Subcutaneous abdominal adipose tissue (tissue), 5 donors: ENCODE measurements around the gene KCNQ4.

ENCODE experiments used
- H3K27ac ChIP-seq: one replicate; pipeline ENCODE4 v1.7.0; 2013; ENCODE audit warnings: low read depth, mild to moderate bottlenecking, inconsistent platforms, low read length, moderate library complexity
- H3K27me3 ChIP-seq, 5 donors: one replicate each; pipeline ENCODE4 v1.7.0; 2013; ENCODE audit warnings: low read length in 5 of 5, inconsistent platforms in 1 of 5; ENCODE audit not compliant: control insufficient read depth in 5 of 5, insufficient read depth in 4 of 5
- H3K36me3 ChIP-seq, 5 donors: one replicate each; pipeline ENCODE4 v1.7.0; 2013; ENCODE audit warnings: low read length in 5 of 5; ENCODE audit not compliant: control insufficient read depth in 5 of 5, insufficient read depth in 5 of 5
- H3K4me1 ChIP-seq, 5 donors: one replicate each; pipeline ENCODE4 v1.7.0; 2013; ENCODE audit warnings: low read length in 5 of 5, mild to moderate bottlenecking in 3 of 5, moderate library complexity in 1 of 5; ENCODE audit not compliant: control insufficient read depth in 5 of 5, insufficient read depth in 5 of 5
- H3K4me3 ChIP-seq, 5 donors: one replicate each; pipeline ENCODE4 v1.7.0; 2013; ENCODE audit warnings: low read length in 5 of 5, low read depth in 1 of 5
- H3K9ac ChIP-seq, 5 donors: one replicate each; pipeline ENCODE4 v1.7.0; 2013; ENCODE audit warnings: low read length in 5 of 5, mild to moderate bottlenecking in 4 of 5, moderate library complexity in 3 of 5
- H3K9me3 ChIP-seq, 5 donors: one replicate each; pipeline ENCODE4 v1.7.0; 2013; ENCODE audit warnings: low read length in 5 of 5; ENCODE audit not compliant: control insufficient read depth in 5 of 5
- donor health status: healthy.
- donor health status: healthy.
- donor health status: healthy.
- donor health status: healthy.
- donor health status: healthy.

The KCNQ4 gene

DNA sequence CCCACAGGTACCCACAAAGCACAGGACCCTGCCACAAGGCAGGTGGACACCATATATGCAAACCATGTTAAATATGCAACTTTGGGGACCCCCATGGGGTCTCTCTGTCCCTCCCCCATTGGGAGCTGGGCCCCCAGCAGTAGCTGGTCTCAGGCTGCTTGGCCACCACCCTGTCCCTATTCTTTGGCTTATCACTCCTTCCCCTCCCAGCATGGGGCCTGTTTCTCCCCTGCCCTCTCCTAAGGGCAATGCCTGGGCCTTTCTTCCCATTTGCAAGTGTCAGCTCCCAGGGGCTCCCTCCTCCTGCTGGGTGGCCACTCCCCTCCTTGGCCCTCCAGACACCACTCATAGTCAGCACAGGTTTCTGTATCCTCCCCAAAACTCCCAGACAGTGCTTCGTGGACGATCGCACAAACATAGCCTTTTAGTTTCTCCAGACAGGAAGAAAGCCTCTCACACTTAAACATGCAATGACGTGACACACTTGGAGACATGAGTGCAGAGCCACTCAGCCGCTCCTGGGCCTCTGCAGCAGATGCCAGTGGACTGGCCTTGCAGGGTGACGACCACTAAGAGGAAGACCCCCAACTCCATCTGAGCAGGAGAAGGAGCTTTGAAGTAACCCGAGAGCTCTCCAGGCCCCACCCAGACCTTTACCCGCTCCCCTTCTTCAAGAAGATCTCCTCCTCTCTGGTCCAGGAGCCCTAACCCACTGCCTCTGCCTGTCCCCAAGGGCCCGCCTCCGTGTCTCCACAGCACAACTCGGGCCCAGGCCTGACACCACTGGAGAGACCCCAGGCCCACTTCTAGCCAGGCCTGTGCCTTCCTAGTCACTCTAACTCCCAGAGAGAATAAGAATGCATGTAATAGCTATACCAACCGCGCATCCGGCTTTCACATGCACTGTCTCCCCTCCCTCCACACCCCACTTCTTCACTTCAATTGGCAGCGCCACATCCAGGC, 55.7 kb downstream of the KCNQ4 start:
- H3K4me3 ChIP-seq: no peak overlapping the region
- H3K36me3 ChIP-seq: peaks cover 0 to 3% (median 0%) of the 10 kb centered on the region in 5 donors
- H3K27me3 ChIP-seq: peaks cover 0 to 7% (median 2%) of the 10 kb centered on the region in 5 donors
- no peak overlapping the region for H3K9ac ChIP-seq
- peaks cover 0 to 5% (median 2%) of the 10 kb centered on the region in 5 donors for H3K9me3 ChIP-seq
- no peak overlapping the region for H3K27ac ChIP-seq
- H3K4me1 ChIP-seq: no peaks in the 10 kb centered on the region

DNA sequence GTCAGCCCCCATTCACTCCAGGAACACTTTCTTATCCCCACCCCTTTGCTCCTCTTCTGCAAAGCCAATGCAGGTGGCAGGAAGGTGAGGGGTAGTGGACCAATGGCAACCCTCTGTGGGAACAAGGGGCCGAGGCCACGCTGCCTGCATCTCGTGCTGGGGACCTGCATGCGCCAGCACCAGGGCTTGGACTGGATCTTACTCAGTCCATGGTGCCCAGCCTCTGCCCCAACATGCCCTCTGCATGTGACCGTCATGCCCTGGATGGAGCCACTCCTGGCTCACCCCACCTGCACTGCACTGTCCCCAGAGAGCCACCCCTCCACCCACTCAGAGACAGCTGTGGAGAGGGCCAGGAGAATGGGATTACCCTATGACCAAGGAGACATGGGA, 56.4 kb downstream of the KCNQ4 start:
- Histone ChIP-seq H3K9ac (no peak overlapping the region), H3K9me3 (peaks cover 0 to 5% (median 2%) of the 10 kb centered on the region in 5 donors), H3K4me3 (no peak overlapping the region), H3K36me3 (peaks cover 0 to under 1% (median 0%) of the 10 kb centered on the region in 5 donors), H3K4me1 (no peaks in the 10 kb centered on the region), H3K27ac (no peak overlapping the region), H3K27me3 (peaks cover 0 to 7% (median 2%) of the 10 kb centered on the region in 5 donors)

DNA sequence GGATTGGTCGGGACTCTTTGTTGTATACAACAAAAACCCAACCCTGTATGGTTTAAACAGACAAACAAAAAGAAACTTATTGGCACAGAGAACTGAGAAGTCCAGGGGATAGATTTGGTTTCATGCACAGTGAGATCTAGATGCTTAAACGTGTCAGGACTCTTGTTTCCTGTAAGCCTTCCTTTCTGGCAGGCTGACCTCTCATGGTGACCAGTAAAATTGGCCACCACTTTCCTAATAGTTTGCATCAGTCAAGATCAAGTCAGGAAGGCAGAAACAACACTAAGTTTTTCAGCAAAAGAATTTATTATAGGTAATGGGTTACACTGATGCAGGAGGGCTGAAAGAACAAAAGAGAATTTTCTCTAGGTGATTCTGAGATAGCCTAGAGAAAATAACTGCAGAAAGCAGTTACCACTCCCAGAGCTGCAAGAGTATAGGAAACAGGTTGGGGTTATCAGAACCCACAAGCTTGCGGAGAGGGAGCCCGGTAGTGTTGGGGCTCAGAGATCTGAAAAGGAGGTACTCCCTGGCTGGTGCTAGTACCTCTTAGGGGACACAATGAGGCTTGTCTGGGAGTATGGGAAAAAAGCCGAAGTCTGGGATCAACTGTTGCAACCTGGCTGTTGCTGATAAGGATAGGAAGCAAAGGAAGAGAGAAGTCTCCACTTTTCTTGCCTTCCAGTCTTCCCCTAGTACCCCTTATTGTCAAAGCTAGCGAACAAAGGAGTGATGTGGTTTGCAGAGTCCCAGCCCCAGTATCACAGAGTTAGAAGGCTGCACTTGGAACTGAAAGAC, 57.1 kb downstream of the KCNQ4 start:
- no peak overlapping the region for H3K4me3 ChIP-seq
- H3K36me3 ChIP-seq: no peaks in the 10 kb centered on the region
- no peaks in the 10 kb centered on the region for H3K4me1 ChIP-seq
- H3K27ac ChIP-seq: no peak overlapping the region
- H3K9me3 ChIP-seq: peaks cover 0 to 5% (median 2%) of the 10 kb centered on the region in 5 donors
- peaks cover 0 to 7% (median 2%) of the 10 kb centered on the region in 5 donors for H3K27me3 ChIP-seq
- no peak overlapping the region for H3K9ac ChIP-seq

DNA sequence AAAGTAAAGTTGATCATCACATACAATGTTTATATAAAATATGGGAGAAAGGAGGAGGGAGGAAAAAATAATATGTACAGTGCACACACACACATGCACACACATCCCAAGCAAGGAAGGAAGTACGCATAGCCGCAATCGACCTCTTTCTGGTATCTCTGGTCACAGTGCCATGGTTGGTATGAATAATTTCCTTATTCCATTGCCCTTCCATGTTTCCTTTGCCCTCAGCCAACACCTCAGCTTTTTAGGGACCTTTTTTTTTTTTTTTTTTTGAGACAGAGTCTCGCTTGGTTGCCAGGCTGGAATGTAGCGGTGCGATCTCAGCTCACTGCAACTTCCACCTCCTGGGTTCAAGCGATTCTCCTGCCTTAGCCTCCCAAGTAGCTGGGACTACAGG, 58.0 kb downstream of the KCNQ4 start:
- Histone ChIP-seq H3K27ac (no peak overlapping the region), H3K4me3 (no peak overlapping the region), H3K4me1 (no peaks in the 10 kb centered on the region), H3K36me3 (no peaks in the 10 kb centered on the region), H3K27me3 (peaks cover 0 to 7% (median 2%) of the 10 kb centered on the region in 5 donors), H3K9ac (no peak overlapping the region), H3K9me3 (peaks cover 0 to 5% (median 2%) of the 10 kb centered on the region in 5 donors)

DNA sequence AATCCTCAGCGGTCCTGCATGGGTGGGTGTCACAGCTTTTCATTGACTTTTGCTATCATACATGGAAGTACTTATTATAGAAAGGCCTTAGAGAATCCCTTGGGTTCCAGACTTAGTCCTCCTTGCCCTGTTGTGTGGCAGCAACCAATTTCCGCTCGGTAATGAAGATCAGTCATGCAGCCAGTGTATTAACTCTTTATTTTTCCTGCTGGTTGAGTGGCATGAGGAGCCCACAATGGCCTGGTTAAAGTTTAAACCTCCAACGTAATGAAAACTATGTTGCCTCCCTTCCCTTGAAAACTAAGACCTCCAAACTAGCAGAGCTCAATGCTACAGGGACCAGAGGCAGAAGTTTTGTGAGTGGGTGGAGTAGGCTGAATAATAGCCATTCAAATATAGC, 58.6 kb downstream of the KCNQ4 start:
- no peaks in the 10 kb centered on the region for H3K36me3 ChIP-seq
- H3K4me1 ChIP-seq: no peaks in the 10 kb centered on the region
- H3K27ac ChIP-seq: no peak overlapping the region
- no peak overlapping the region for H3K9ac ChIP-seq
- no peak overlapping the region for H3K4me3 ChIP-seq
- peaks cover 0 to 7% (median 2%) of the 10 kb centered on the region in 5 donors for H3K27me3 ChIP-seq
- H3K9me3 ChIP-seq: peaks cover 0 to 5% (median 2%) of the 10 kb centered on the region in 5 donors

DNA sequence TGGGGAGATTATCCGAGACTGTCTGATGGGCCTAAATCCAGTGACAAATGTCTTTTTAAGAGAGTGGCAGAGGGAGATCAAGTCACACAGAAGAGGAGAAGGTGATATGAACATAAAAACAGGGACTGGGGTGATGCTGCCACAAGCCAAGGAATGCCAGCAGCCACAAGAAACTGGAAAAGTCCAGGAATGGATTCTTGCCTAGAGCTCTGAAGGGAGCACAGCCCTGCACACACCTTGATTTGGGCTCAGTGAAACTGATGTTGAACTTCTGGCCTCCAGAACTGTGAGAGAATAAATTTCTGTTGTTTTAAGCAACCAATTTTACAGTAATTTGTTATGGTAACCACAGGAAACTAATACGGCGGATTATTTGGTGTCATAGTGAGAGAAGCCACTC, 59.1 kb downstream of the KCNQ4 start:
- no peaks in the 10 kb centered on the region for H3K4me1 ChIP-seq
- H3K27ac ChIP-seq: no peak overlapping the region
- no peaks in the 10 kb centered on the region for H3K36me3 ChIP-seq
- H3K9ac ChIP-seq: no peak overlapping the region
- H3K27me3 ChIP-seq: peaks cover 0 to 7% (median 2%) of the 10 kb centered on the region in 5 donors
- H3K4me3 ChIP-seq: no peak overlapping the region
- H3K9me3 ChIP-seq: peaks cover 0 to 5% (median 2%) of the 10 kb centered on the region in 5 donors

DNA sequence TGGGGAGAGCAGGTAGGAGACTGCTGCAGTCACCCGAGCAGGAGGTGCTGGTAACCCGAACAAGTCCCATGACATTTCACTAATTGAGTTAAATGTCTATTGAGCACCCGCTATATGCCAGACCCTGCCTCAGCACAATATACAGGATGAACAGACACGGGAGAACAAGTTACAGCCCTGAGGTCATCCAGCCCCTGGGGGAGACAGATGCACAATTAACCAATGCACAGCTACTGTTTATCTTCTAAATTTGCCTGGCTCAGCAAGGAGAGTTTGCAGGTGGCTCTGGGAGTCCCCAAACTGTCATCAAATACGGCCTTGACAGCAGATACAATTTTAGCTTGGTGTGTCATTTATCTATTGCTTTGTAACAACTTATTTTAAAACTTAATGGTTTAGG, 60.5 kb downstream of the KCNQ4 start:
- Histone ChIP-seq H3K27me3 (peaks cover 0 to 2% (median 0%) of the 10 kb centered on the region in 5 donors), H3K9me3 (peaks cover 0 to 5% (median 2%) of the 10 kb centered on the region in 5 donors), H3K9ac (no peak overlapping the region), H3K36me3 (no peaks in the 10 kb centered on the region), H3K4me1 (no peaks in the 10 kb centered on the region), H3K4me3 (no peak overlapping the region), H3K27ac (no peak overlapping the region)

DNA sequence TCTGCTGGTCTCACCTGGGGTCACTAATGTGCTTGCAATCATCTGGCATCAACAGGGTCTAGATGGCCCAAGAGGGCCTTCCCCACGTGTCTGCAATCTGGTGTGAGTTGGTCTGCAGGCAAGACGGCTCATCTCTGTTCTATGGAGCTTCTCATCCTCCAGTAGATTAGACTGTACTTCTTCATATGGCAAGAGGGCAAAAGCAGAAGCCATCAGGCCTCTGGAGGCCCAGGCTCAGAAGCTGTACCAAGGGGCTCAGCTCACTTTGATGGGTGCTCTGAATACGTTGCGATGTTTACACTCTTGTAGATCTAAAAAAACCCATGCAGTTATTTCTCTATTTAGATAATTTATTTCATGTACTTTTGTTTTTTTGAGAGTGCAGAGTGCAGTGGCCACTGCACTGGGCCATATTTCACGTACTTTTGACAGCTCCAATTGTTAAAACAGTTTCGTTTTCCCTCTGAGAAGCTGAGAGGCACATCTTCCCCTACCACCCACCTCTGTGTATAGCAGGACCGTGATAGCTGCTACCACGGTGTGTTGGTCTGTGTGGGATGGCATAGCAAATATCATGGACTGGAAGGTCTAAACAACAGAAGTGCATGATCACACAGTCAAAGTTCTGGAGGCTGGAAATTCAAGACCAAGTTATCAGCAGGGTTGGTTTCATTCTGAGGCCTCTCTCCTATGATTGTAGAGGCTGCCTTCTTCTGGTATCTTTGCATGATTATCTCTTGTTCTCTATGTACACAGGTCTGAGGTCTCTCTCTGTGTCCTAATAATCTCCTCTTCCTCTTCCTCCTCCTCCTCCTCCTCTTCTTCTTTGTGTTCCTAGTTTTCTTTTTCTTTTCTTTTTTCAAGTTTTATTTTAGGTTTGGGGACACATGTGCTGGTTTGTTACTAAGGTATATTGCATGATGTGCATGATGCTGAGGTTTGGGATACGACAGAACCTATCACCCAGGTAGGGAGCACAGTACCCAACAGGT, 61.6 kb downstream of the KCNQ4 start:
- Histone ChIP-seq H3K4me1 (no peaks in the 10 kb centered on the region), H3K4me3 (no peak overlapping the region)

DNA sequence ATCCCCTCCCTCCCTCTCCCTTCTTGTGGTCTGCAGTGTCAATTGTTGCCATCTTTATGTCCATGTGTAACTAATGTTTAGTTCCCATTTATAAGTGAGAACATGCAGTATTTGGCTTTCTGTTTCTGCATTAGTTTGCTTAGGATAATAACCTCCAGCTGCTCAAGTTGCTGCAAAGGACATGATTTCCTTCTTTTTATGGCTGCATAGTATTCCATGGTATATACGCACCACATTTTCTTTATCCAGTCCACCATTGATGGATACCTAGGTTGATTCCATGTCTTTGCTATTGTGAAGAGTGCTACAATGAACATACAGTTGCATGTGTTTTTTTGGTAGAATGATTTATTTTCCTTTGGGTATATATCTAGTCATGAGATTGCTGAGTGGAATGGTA, 62.3 kb downstream of the KCNQ4 start:
- H3K9ac ChIP-seq: no peak overlapping the region
- peaks cover 0 to 5% (median 2%) of the 10 kb centered on the region in 5 donors for H3K9me3 ChIP-seq
- H3K4me3 ChIP-seq: no peak overlapping the region
- no peaks in the 10 kb centered on the region for H3K36me3 ChIP-seq
- H3K4me1 ChIP-seq: no peaks in the 10 kb centered on the region
- H3K27ac ChIP-seq: no peak overlapping the region
- H3K27me3 ChIP-seq: peaks cover 0 to 2% (median 0%) of the 10 kb centered on the region in 5 donors

More for the DNA sequence above, 61.6 kb downstream of the KCNQ4 start:
- H3K27ac ChIP-seq: no peak overlapping the region
- peaks cover 0 to 2% (median 0%) of the 10 kb centered on the region in 5 donors for H3K27me3 ChIP-seq
- no peak overlapping the region for H3K9ac ChIP-seq
- H3K9me3 ChIP-seq: peaks cover 0 to 5% (median 2%) of the 10 kb centered on the region in 5 donors
- no peaks in the 10 kb centered on the region for H3K36me3 ChIP-seq
